Caco-2 (cell line): ENCODE results near the gene SRGAP3. TPM values are rescaled to one million over a fixed set of nuclear protein-coding genes. Genes with fewer than 3 reads are reported as not detected.

Experiments used
- BruUV-seq: library from RNA; stranded (reverse); fragments of 400-500 nt; replicated peaks from 2 replicates; lab custom pipeline; 2021; lab: Mats Ljungman, UMichigan
- CTCF ChIA-PET: fragments of 300-600 bp; sonication (Branson Sonifier 250); formaldehyde crosslinking; loops from one replicate; lab custom pipeline; 2022; ENCODE audit warnings: antibody characterized with exemption; lab: Charles Lee
- POLR2A ChIA-PET: fragments of 300-600 bp; sonication (Branson Sonifier 250); formaldehyde crosslinking; loops from one replicate; lab custom pipeline; 2022; ENCODE audit warnings: antibody characterized with exemption; lab: Charles Lee
- DNase-seq, 2 experiments: peaks; one replicate each; pipeline versions ENCODE4 v3.0.0 to v3.0.0-alpha.2; 2020 to 2022
- H3K27me3 ChIP-seq: replicated peaks from 2 replicates; pipeline ENCODE4 v1.6.0; 2011; ENCODE audit warnings: low read length; ENCODE audit not compliant: control insufficient read depth, insufficient read depth
- H3K36me3 ChIP-seq: 2 replicates; pipeline ENCODE4 v1.5.1; 2011; ENCODE audit warnings: low read length; ENCODE audit not compliant: control insufficient read depth, insufficient read depth
- H3K4me1 ChIP-seq: fragments of 250-450 bp; sonication (Bioruptor Pico); 2 replicates; pipeline ENCODE4 v1.5.1; 2020; ENCODE audit warnings: mild to moderate bottlenecking
- H3K4me3 ChIP-seq: 2 replicates; pipeline ENCODE4 v1.5.1; 2011; ENCODE audit warnings: low read depth, mild to moderate bottlenecking, control low read depth, low read length
- H3K9me3 ChIP-seq: fragments of 250-450 bp; sonication (Bioruptor Pico); 2 replicates; pipeline ENCODE4 v1.5.1; 2020; ENCODE audit warnings: mild to moderate bottlenecking, moderate library complexity
- H3K27ac Mint-ChIP-seq: one replicate; pipeline ENCODE4 v1.8.0; 2022; ENCODE audit warnings: mixed read lengths; ENCODE audit not compliant: unreplicated experiment
- H3K27me3 Mint-ChIP-seq: one replicate; pipeline ENCODE4 v1.8.0; 2022; ENCODE audit warnings: mixed read lengths; ENCODE audit not compliant: insufficient read depth, unreplicated experiment
- H3K36me3 Mint-ChIP-seq: one replicate; pipeline ENCODE4 v1.8.0; 2022; ENCODE audit warnings: mild to moderate bottlenecking, mixed read lengths; ENCODE audit not compliant: insufficient read depth, unreplicated experiment
- H3K4me1 Mint-ChIP-seq: one replicate; pipeline ENCODE4 v1.8.0; 2022; ENCODE audit warnings: low read depth, mixed read lengths; ENCODE audit not compliant: unreplicated experiment
- H3K4me3 Mint-ChIP-seq: one replicate; pipeline ENCODE4 v1.8.0; 2022; ENCODE audit warnings: mild to moderate bottlenecking, moderate library complexity, mixed read lengths; ENCODE audit not compliant: unreplicated experiment
- H3K9me3 Mint-ChIP-seq: one replicate; pipeline ENCODE4 v1.8.0; 2022; ENCODE audit warnings: mixed read lengths; ENCODE audit not compliant: unreplicated experiment
- CTCF ChIP-seq, 2 experiments: fragments of 200-600 bp in 1 of 2; IDR thresholded peaks; 1 replicate in 1 of 2; 2 replicates in 1 of 2; pipeline versions ENCODE4 v1.5.1 to v1.8.0; 2011 to 2022; ENCODE audit warnings: antibody characterized with exemption in 1 of 2, control low read depth in 1 of 2, inconsistent platforms in 1 of 2, low read depth in 1 of 2, low read length in 1 of 2, mild to moderate bottlenecking in 1 of 2, moderate library complexity in 1 of 2; ENCODE audit not compliant: insufficient read depth in 1 of 2, severe bottlenecking in 1 of 2, unreplicated experiment in 1 of 2
- intact Hi-C: fragments of 100-400 bp; cut with micrococcal nuclease; formaldehyde crosslinking; loops from one replicate; pipeline ENCODE4 v1.10.0; 2022; ENCODE audit not compliant: unreplicated experiment
- total RNA-seq: library from RNA; stranded (reverse); gene quantifications from 2 replicates; pipeline ENCODE4 v1.2.3, GENCODE V29; 2022

The SRGAP3 gene
- total RNA-seq, 1 experiment from 2014 or later, result 1.3 TPM

- peaks cover 3% of the 10 kb centered on the region for H3K27me3 Mint-ChIP-seq
- H3K4me1 Mint-ChIP-seq, result no peaks in the 10 kb centered on the region
- H3K4me3 ChIP-seq, result no peak overlapping the region
- no peaks in the 10 kb centered on the region for H3K9me3 ChIP-seq
- intact Hi-C loops, result no loop called here
- DNase-seq, result no peak
- no peaks in the 10 kb centered on the region for H3K36me3 ChIP-seq
- ChIA-PET POLR2A (no interaction called here), CTCF (no interaction called here)
- H3K27ac Mint-ChIP-seq, result no peak overlapping the region
- H3K36me3 Mint-ChIP-seq, result no peaks in the 10 kb centered on the region
- H3K27me3 ChIP-seq, result no peaks in the 10 kb centered on the region
- H3K4me1 ChIP-seq, result peaks cover 13% of the 10 kb centered on the region
- TF ChIP-seq CTCF (IDR thresholded peaks at IDR 0.05; ENCODE audit: insufficient read depth in 1 of 2, low read depth in 1 of 2, low read length in 1 of 2, severe bottlenecking in 1 of 2, unreplicated experiment in 1 of 2), result no peak
- H3K9me3 Mint-ChIP-seq, result no peaks in the 10 kb centered on the region
- BruUV-seq, result no TSS peak
- H3K4me3 Mint-ChIP-seq, result no peak overlapping the region
These were observed 46.1 kb downstream of the SRGAP3 start for GRCh38 chr3:9203317-9203716.

- no peak for TF ChIP-seq CTCF (IDR thresholded peaks at IDR 0.05; ENCODE audit: insufficient read depth in 1 of 2, low read depth in 1 of 2, low read length in 1 of 2, severe bottlenecking in 1 of 2, unreplicated experiment in 1 of 2)
- no TSS peak for BruUV-seq
- Histone ChIP-seq H3K27me3 (no peaks in the 10 kb centered on the region), H3K36me3 (no peaks in the 10 kb centered on the region), H3K9me3 (no peaks in the 10 kb centered on the region), H3K4me1 (peaks cover 13% of the 10 kb centered on the region), H3K4me3 (no peak overlapping the region)
- Mint-ChIP-seq H3K27me3 (peaks cover 3% of the 10 kb centered on the region), H3K9me3 (no peaks in the 10 kb centered on the region), H3K36me3 (no peaks in the 10 kb centered on the region), H3K4me3 (no peak overlapping the region), H3K27ac (no peak overlapping the region), H3K4me1 (no peaks in the 10 kb centered on the region)
- ChIA-PET POLR2A (no interaction called here), CTCF (no interaction called here)
- no peak for DNase-seq
- intact Hi-C loops, result no loop called here
These were observed 46.9 kb downstream of the SRGAP3 start for GRCh38 chr3:9202546-9202945.

GRCh38 chr3:9201955-9202354 is 47.5 kb downstream of the SRGAP3 start:
- Mint-ChIP-seq H3K4me1 (no peaks in the 10 kb centered on the region), H3K27me3 (peaks cover 3% of the 10 kb centered on the region), H3K9me3 (no peaks in the 10 kb centered on the region), H3K27ac (no peak overlapping the region), H3K4me3 (no peak overlapping the region), H3K36me3 (no peaks in the 10 kb centered on the region)
- TF ChIP-seq CTCF (IDR thresholded peaks at IDR 0.05; ENCODE audit: insufficient read depth in 1 of 2, low read depth in 1 of 2, low read length in 1 of 2, severe bottlenecking in 1 of 2, unreplicated experiment in 1 of 2), result no peak
- Histone ChIP-seq H3K4me1 (peaks cover 13% of the 10 kb centered on the region), H3K36me3 (no peaks in the 10 kb centered on the region), H3K4me3 (no peak overlapping the region), H3K9me3 (no peaks in the 10 kb centered on the region), H3K27me3 (no peaks in the 10 kb centered on the region)
- intact Hi-C loops, result no loop called here
- no TSS peak for BruUV-seq
- DNase-seq, result no peak
- POLR2A ChIA-PET, result no interaction called here
- CTCF ChIA-PET, result no interaction called here
